IMR-90 (cell line): ENCODE measurements around the gene SYTL3. TPM values are rescaled to one million over a fixed set of nuclear protein-coding genes. Genes with fewer than 3 reads are reported as not detected.
A peak's percentile ranks its signal among the peaks of the same experiment; 100 is the strongest.

Experiments used
- ATAC-seq: fragments of 200-7000 bp; cut with Tn5 transposase; 2 replicates; pipeline ENCODE4 v1.9.1; 2020; ENCODE audit warnings: low read depth, mild to moderate bottlenecking, moderate library complexity
- BruUV-seq: library from RNA; stranded (reverse); fragments of 400-500 nt; replicated peaks from 2 replicates; lab custom pipeline; 2021; lab: Mats Ljungman, UMichigan
- CTCF ChIA-PET: fragments of 300-600 bp; formaldehyde crosslinking; extraction: SDS; loops from one replicate; lab custom pipeline; 2021; ENCODE audit warnings: antibody characterized with exemption; lab: Yijun Ruan, JAX
- POLR2A ChIA-PET: fragments of 300-600 bp; sonication (Branson Sonifier 250); formaldehyde crosslinking; loops from one replicate; lab custom pipeline; 2022; ENCODE audit warnings: antibody characterized with exemption; ENCODE audit not compliant: unreplicated experiment; lab: Charles Lee
- DNase-seq: peaks from one replicate; pipeline ENCODE4 v3.0.0; 2013
- H2AFZ ChIP-seq: replicated peaks from 2 replicates; pipeline ENCODE3; 2013; ENCODE audit warnings: low read length, mild to moderate bottlenecking; ENCODE audit not compliant: poor library complexity
- H2AK5ac ChIP-seq: 2 replicates; pipeline ENCODE4 v1.6.1; 2013; ENCODE audit warnings: low read depth, low read length, inconsistent platforms
- H2AK9ac ChIP-seq: replicated peaks from 2 replicates; pipeline ENCODE3; 2013; ENCODE audit warnings: mild to moderate bottlenecking, low read depth, low read length, moderate library complexity; ENCODE audit not compliant: poor library complexity
- H2BK120ac ChIP-seq: 2 replicates; pipeline ENCODE4 v1.6.1; 2013; ENCODE audit warnings: low read depth, low read length, inconsistent platforms
- H2BK15ac ChIP-seq: 3 replicates; pipeline ENCODE4 v1.6.1; 2013; ENCODE audit warnings: low read depth, low read length, inconsistent platforms
- H2BK20ac ChIP-seq: 2 replicates; pipeline ENCODE4 v1.6.1; 2013; ENCODE audit warnings: low read depth, mild to moderate bottlenecking, inconsistent platforms, low read length, moderate library complexity
- H2BK5ac ChIP-seq: 2 replicates; pipeline ENCODE4 v1.6.1; 2013; ENCODE audit warnings: mild to moderate bottlenecking, low read depth, low read length, inconsistent platforms; ENCODE audit not compliant: poor library complexity, severe bottlenecking
- H3K14ac ChIP-seq: replicated peaks from 2 replicates; pipeline ENCODE4 v1.6.1; 2013; ENCODE audit warnings: low read depth, low read length, inconsistent platforms
- H3K18ac ChIP-seq: 2 replicates; pipeline ENCODE4 v1.6.1; 2013; ENCODE audit warnings: low read depth, low read length, control low read depth
- H3K23ac ChIP-seq: 2 replicates; pipeline ENCODE4 v1.6.1; 2013; ENCODE audit warnings: low read depth, low read length, inconsistent platforms
- H3K27ac ChIP-seq: 2 replicates; pipeline ENCODE4 v1.5.1; 2013; ENCODE audit warnings: mild to moderate bottlenecking, control low read depth, low read length; ENCODE audit not compliant: insufficient read depth
- H3K27me3 ChIP-seq: 2 replicates; pipeline ENCODE4 v1.6.1; 2013; ENCODE audit warnings: low read length; ENCODE audit not compliant: control insufficient read depth, insufficient read depth
- H3K36me3 ChIP-seq: 2 replicates; pipeline ENCODE4 v1.6.1; 2013; ENCODE audit warnings: low read length, mixed read lengths; ENCODE audit not compliant: control insufficient read depth, insufficient read depth
- H3K4ac ChIP-seq: 2 replicates; pipeline ENCODE4 v1.6.1; 2013; ENCODE audit warnings: low read depth, low read length, inconsistent platforms
- H3K4me1 ChIP-seq: 2 replicates; pipeline ENCODE4 v1.6.1; 2013; ENCODE audit warnings: low read length, mixed read lengths; ENCODE audit not compliant: control insufficient read depth, insufficient read depth
- H3K4me2 ChIP-seq: 2 replicates; pipeline ENCODE4 v1.6.1; 2013; ENCODE audit warnings: low read depth, mild to moderate bottlenecking, control low read depth, low read length, moderate library complexity
- H3K4me3 ChIP-seq: 2 replicates; pipeline ENCODE4 v1.5.1; 2013; ENCODE audit warnings: low read depth, mild to moderate bottlenecking, control low read depth, low read length, moderate library complexity; ENCODE audit not compliant: insufficient read depth
- H3K56ac ChIP-seq: 2 replicates; pipeline ENCODE4 v1.6.1; 2013; ENCODE audit warnings: low read length, inconsistent platforms; ENCODE audit not compliant: insufficient read depth; ENCODE audit errors: extremely low read depth
- H3K79me1 ChIP-seq, 2 experiments: 2 replicates each; pipeline ENCODE4 v1.6.1; 2013; ENCODE audit warnings: low read length in 2 of 2, inconsistent platforms in 1 of 2, low read depth in 1 of 2
- H3K9ac ChIP-seq: 2 replicates; pipeline ENCODE4 v1.6.1; 2013; ENCODE audit warnings: low read depth, low read length, control low read depth
- H3K9me1 ChIP-seq: 2 replicates; pipeline ENCODE4 v1.6.1; 2013; ENCODE audit warnings: low read length, inconsistent platforms; ENCODE audit not compliant: insufficient read depth
- H3K9me3 ChIP-seq: 2 replicates; pipeline ENCODE4 v1.6.1; 2013; ENCODE audit warnings: low read length; ENCODE audit not compliant: control insufficient read depth, insufficient read depth
- H4K20me1 ChIP-seq: 2 replicates; pipeline ENCODE4 v1.6.1; 2013; ENCODE audit warnings: low read length, inconsistent platforms; ENCODE audit not compliant: insufficient read depth
- H4K5ac ChIP-seq: 2 replicates; pipeline ENCODE4 v1.6.1; 2013; ENCODE audit warnings: mild to moderate bottlenecking, low read depth, low read length, control low read depth
- H4K8ac ChIP-seq, 2 experiments: 2 replicates each; pipeline ENCODE4 v1.6.1; 2013; ENCODE audit warnings: low read depth in 2 of 2, low read length in 2 of 2, control low read depth in 1 of 2, inconsistent platforms in 1 of 2
- H4K91ac ChIP-seq: 2 replicates; pipeline ENCODE4 v1.6.1; 2013; ENCODE audit warnings: low read depth, low read length, inconsistent platforms; ENCODE audit not compliant: insufficient read depth
- BHLHE40 ChIP-seq: fragments of 150-350 bp; IDR thresholded peaks from 2 replicates; pipeline ENCODE4 v1.6.1; 2016; ENCODE audit warnings: mild to moderate bottlenecking, low read depth, low read length
- CEBPB ChIP-seq: IDR thresholded peaks from 2 replicates; pipeline ENCODE4 v1.6.1; 2012; ENCODE audit warnings: low read depth, low read length, improper control_type of control experiment
- CHD1 ChIP-seq: IDR thresholded peaks from 2 replicates; pipeline ENCODE4 v1.6.1; 2012; ENCODE audit warnings: low read depth, low read length, improper control_type of control experiment
- MAFK ChIP-seq: IDR thresholded peaks from 2 replicates; pipeline ENCODE4 v1.6.1; 2012; ENCODE audit warnings: low read depth, low read length, improper control_type of control experiment
- MAZ ChIP-seq: IDR thresholded peaks from 2 replicates; pipeline ENCODE4 v1.6.1; 2012; ENCODE audit warnings: low read depth, mild to moderate bottlenecking, low read length, improper control_type of control experiment, moderate library complexity, borderline replicate concordance
- MXI1 ChIP-seq: IDR thresholded peaks from 2 replicates; pipeline ENCODE4 v1.6.1; 2012; ENCODE audit warnings: low read depth, mild to moderate bottlenecking, low read length, moderate library complexity, borderline replicate concordance
- NFE2L2 ChIP-seq: fragments of 150-350 bp; IDR thresholded peaks from 2 replicates; pipeline ENCODE4 v1.6.1; 2016; ENCODE audit warnings: low read depth, mild to moderate bottlenecking, low read length
- POLR2A ChIP-seq: IDR thresholded peaks from 2 replicates; pipeline ENCODE4 v1.6.1; 2012; ENCODE audit warnings: mild to moderate bottlenecking, low read depth, low read length
- RAD21 ChIP-seq: IDR thresholded peaks from 2 replicates; pipeline ENCODE4 v1.6.1; 2012; ENCODE audit warnings: low read length, improper control_type of control experiment
- RCOR1 ChIP-seq: IDR thresholded peaks from 2 replicates; pipeline ENCODE4 v1.6.1; 2012; ENCODE audit warnings: mild to moderate bottlenecking, low read length, improper control_type of control experiment; ENCODE audit not compliant: insufficient replicate concordance
- RFX5 ChIP-seq: IDR thresholded peaks from 2 replicates; pipeline ENCODE4 v1.8.0; 2012; ENCODE audit warnings: low read depth, mild to moderate bottlenecking, low read length, moderate library complexity
- SMC3 ChIP-seq: fragments of 150-350 bp; IDR thresholded peaks from 2 replicates; pipeline ENCODE4 v1.6.1; 2016; ENCODE audit warnings: low read depth, mild to moderate bottlenecking, antibody characterized with exemption, low read length, moderate library complexity
- WGBS, 2 experiments: methylation state at CpG; one replicate each; pipeline versions ENCODE4 v1.1.5 to v1.1.7; 2013; ENCODE audit warnings: missing lambda C conversion rate in 2 of 2; ENCODE audit not compliant: insufficient read length in 1 of 2; ENCODE audit errors: extremely low coverage in 2 of 2; 5-methylcytosine and 5-hydroxymethylcytosine counted together
- dilution Hi-C: fragments of 300-500 bp; cut with HindIII; formaldehyde crosslinking; loops from one replicate; pipeline ENCODE4 v1.14.3; 2018; ENCODE audit warnings: low sequenced_read_pairs; ENCODE audit not compliant: unreplicated experiment
- in situ Hi-C: fragments of 300-500 bp; cut with MboI; formaldehyde crosslinking; loops from 3 replicates; pipeline ENCODE4 v1.14.3; 2019; ENCODE audit warnings: low sequenced_read_pairs, inconsistent platforms, mixed read lengths
- intact Hi-C: fragments of 100-400 bp; cut with micrococcal nuclease; formaldehyde crosslinking; loops from 2 replicates; pipeline ENCODE4 v1.10.0; 2022
- polyA plus RNA-seq, 3 experiments: library from polyadenylated mRNA; depleted of rRNA; stranded (reverse); fragments of >200 nt; gene quantifications; 2 replicates each; pipeline ENCODE4 v1.2.3, GENCODE V29; 2012; ENCODE audit warnings: low replicate concordance in 1 of 3
- total RNA-seq: library from RNA; depleted of rRNA; stranded (reverse); fragments of >200 nt; gene quantifications from 2 replicates; pipeline ENCODE4 v1.2.3, GENCODE V29; 2012
- TF ChIP-seq, protein P1 (sequence below): fragments of 150-350 bp; IDR thresholded peaks from 2 replicates; pipeline ENCODE4 v1.6.1; 2017; ENCODE audit warnings: mild to moderate bottlenecking, antibody characterized with exemption, low read length, low read depth
- TF ChIP-seq, protein P2 (sequence below): conservative IDR thresholded peaks from 2 replicates; pipeline ENCODE4 v1.5.1; 2012; ENCODE audit warnings: mild to moderate bottlenecking, low read depth, low read length, improper control_type of control experiment
- TF ChIP-seq, protein P3 (sequence below): fragments of 150-350 bp; IDR thresholded peaks from 2 replicates; pipeline ENCODE4 v1.6.1; 2016; ENCODE audit warnings: low read depth, mild to moderate bottlenecking, low read length, moderate library complexity, borderline replicate concordance

The SYTL3 gene
- total and polyA plus RNA-seq, 2 of the 4 experiments (the other 2 are of a cell fraction): 2.9 to 4.3 TPM

DNA sequence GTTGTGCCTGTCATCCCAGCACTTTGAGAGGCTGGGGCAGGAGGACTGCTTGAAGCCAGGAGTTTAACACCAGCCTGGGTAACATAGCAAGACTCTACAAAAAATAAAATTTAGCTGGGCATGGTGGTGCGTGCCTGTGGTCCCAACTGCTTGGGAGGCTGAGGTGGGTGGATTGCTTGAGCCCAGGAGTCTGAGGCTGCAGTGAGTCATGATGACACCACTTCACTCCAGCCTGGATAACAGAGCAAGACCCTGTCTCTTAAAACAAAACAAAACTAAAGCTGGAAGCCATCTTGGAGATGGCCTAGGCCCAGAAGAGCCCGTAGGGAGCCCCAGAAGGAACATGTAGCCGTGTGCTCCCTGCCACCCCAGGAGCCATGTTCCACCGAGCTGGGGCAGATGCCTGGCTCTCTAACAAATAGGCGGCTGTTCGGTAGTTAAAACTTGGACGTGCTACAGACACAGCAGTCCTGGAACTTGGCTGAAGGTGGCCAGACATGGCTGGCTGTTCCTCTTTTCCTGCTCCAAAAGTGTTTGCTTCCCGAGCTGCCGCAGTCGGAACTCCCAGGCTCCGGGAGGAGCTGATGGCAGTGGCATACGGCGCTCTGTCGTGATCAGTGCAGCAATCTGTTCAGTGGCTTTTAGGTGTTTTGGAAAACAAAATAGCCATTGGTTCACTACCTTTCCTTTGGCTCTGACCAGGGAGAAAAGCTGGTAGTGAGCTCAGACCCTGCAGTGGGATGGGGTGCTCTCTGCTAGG lies 42.3 kb upstream of the SYTL3 start:
- Histone ChIP-seq H3K4ac (no peak overlapping the region), H2BK15ac (no peak overlapping the region), H4K91ac (no peak overlapping the region), H3K4me3 (no peak overlapping the region), H3K18ac (no peak overlapping the region), H2BK5ac (no peak overlapping the region), H3K79me1 (peaks cover 11 to 40% of the 10 kb centered on the region in 2 experiments; a peak in 3 of 4 replicates), H2AK5ac (no peak overlapping the region), H3K27me3 (no peaks in the 10 kb centered on the region), H3K9me1 (no peaks in the 10 kb centered on the region; the same call in none of the 2 replicates), H4K8ac (no peak overlapping the region), H3K9me3 (no peaks in the 10 kb centered on the region), H4K20me1 (0 out of 2 replicates have a peak, but pooled peaks cover 5% of the 10 kb centered on the region), H2BK120ac (no peak overlapping the region), H3K14ac (no peak overlapping the region), H3K9ac (no peak overlapping the region), H3K23ac (no peak overlapping the region), H2AFZ (no peak overlapping the region), H3K4me2 (no peak overlapping the region), H3K36me3 (peaks cover 48% of the 10 kb centered on the region), H3K27ac (no peak overlapping the region), H3K56ac (no peak overlapping the region), H3K4me1 (no peaks in the 10 kb centered on the region), H2BK20ac (no peak overlapping the region), H2AK9ac (no peak overlapping the region), H4K5ac (no peak overlapping the region)
- ChIA-PET CTCF (interaction anchor here (0.6 kb wide), 1 partner anchor 14 kb away, joined by 3 read pairs; no protein-coding TSS in a partner anchor), POLR2A (no interaction called here)
- intact Hi-C loops: no loop called here
- in situ Hi-C loops: no loop called here
- no peak for ATAC-seq
- DNase-seq: peak; percentile 47
- dilution Hi-C loops: no loop called here
- 85% methylated on average over 6 of the region's 14 CpGs; no CpG with 5 or more reads in 1 of the 2 experiments for WGBS, 2 experiments
- no TSS peak for BruUV-seq
- TF ChIP-seq SMC3 (no peak), RCOR1 (no peak), CEBPB (no peak), BHLHE40 (no peak), POLR2A (no peak), RAD21 (no peak), NFE2L2 (no peak), CHD1 (no peak), MAFK (no peak), RFX5 (no peak), MXI1 (no peak), MAZ (no peak)
- TF ChIP-seq, protein P1, sequence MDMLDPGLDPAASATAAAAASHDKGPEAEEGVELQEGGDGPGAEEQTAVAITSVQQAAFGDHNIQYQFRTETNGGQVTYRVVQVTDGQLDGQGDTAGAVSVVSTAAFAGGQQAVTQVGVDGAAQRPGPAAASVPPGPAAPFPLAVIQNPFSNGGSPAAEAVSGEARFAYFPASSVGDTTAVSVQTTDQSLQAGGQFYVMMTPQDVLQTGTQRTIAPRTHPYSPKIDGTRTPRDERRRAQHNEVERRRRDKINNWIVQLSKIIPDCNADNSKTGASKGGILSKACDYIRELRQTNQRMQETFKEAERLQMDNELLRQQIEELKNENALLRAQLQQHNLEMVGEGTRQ: no peak
- TF ChIP-seq, protein P2, sequence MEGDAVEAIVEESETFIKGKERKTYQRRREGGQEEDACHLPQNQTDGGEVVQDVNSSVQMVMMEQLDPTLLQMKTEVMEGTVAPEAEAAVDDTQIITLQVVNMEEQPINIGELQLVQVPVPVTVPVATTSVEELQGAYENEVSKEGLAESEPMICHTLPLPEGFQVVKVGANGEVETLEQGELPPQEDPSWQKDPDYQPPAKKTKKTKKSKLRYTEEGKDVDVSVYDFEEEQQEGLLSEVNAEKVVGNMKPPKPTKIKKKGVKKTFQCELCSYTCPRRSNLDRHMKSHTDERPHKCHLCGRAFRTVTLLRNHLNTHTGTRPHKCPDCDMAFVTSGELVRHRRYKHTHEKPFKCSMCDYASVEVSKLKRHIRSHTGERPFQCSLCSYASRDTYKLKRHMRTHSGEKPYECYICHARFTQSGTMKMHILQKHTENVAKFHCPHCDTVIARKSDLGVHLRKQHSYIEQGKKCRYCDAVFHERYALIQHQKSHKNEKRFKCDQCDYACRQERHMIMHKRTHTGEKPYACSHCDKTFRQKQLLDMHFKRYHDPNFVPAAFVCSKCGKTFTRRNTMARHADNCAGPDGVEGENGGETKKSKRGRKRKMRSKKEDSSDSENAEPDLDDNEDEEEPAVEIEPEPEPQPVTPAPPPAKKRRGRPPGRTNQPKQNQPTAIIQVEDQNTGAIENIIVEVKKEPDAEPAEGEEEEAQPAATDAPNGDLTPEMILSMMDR: no peak
- TF ChIP-seq, protein P3, sequence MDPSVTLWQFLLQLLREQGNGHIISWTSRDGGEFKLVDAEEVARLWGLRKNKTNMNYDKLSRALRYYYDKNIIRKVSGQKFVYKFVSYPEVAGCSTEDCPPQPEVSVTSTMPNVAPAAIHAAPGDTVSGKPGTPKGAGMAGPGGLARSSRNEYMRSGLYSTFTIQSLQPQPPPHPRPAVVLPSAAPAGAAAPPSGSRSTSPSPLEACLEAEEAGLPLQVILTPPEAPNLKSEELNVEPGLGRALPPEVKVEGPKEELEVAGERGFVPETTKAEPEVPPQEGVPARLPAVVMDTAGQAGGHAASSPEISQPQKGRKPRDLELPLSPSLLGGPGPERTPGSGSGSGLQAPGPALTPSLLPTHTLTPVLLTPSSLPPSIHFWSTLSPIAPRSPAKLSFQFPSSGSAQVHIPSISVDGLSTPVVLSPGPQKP: no peak
